NCI-H748 treated with DMSO at 0.1 percent for 48 hours (cell line): Measurements from ENCODE around the gene NINJ2.

Source experiments
- DNase-seq: peaks from one replicate; lab custom pipeline; 2025; lab: John Stamatoyannopoulos, UW

NINJ2 gene

DNA sequence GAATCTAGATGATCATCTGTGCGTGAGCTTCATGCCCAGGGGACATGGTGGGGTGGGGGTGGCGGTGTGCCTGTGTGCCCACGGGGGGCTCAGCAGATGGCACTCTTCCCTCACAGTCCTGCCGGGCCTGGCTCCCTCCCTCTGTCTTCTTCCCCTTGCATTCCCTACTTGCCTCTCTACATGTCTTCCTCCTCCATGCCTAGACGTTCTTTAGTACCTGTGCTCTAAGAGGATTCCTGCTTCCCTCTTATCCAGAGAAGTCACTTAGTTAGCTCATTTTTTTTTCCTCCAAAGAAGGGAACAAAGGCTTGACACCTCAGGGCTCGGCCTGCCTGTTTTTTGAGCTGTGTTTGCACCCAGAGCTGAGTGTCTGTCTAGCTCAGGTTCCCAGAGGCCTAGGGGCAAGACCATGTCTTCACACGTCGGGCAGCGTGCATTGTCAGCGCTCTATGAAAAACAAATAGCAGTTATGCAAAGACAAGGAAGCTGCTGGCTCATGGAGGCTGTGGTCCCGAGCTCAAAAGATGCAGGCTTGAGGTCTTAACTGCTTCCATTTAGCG, 48.8 kb downstream of the NINJ2 start:
- DNase-seq, result no peak

DNA sequence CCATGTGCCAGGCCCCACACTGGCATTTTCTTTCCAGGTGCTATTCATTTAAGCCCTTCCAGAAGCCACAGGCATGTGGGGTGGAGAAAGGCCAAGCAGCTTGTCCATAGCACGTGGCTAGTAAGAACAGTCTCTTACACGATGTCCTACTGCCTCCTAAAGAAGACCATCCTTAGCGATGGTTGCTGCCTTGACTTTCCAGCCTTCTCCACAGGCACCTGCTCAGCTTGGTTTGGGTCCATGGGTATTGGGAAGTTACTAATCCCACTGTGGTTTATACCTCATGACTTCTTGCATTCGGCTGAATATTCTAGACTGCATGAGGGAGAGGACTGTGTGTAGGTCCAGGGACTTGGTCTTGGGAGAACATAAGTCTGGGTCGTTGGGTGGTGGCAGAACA, 49.2 kb downstream of the NINJ2 start:
- DNase-seq, result no peak

- DNase-seq, result no peak
Observed at GRCh38 chr12:612886-613285, 50.4 kb downstream of the NINJ2 start.

GRCh38 chr12:612293-612692, 51.0 kb downstream of the NINJ2 start:
- no peak for DNase-seq

GRCh38 chr12:611721-612120, 51.5 kb downstream of the NINJ2 start:
- DNase-seq, result no peak

- no peak for DNase-seq
Observed at GRCh38 chr12:608921-609320, 54.3 kb downstream of the NINJ2 start.

- no peak for DNase-seq
Observed at GRCh38 chr12:608413-608812, 54.8 kb downstream of the NINJ2 start.

DNA sequence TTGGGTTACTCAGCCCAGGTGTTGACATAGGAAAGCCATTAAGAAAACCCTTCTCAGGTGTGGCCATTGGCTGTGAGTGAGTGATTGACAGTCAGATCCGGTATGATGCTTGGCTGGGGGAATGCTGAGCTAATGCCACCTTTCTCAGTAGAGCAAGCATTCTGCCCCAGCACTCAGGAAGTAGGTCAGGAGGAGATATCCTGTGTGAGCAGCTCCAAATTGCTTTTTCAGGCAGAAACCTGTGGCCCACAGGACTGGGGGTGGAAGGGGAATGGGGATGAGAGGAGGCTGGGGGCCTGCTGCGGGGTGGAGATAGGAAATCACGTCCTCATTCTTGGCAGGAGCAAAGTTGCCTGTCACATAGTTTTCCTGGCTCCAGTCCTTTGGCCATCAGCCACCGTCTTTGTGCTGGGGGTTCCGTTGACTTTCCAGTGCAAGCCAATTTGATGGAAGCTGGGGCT, 55.7 kb downstream of the NINJ2 start:
- no peak for DNase-seq

DNA sequence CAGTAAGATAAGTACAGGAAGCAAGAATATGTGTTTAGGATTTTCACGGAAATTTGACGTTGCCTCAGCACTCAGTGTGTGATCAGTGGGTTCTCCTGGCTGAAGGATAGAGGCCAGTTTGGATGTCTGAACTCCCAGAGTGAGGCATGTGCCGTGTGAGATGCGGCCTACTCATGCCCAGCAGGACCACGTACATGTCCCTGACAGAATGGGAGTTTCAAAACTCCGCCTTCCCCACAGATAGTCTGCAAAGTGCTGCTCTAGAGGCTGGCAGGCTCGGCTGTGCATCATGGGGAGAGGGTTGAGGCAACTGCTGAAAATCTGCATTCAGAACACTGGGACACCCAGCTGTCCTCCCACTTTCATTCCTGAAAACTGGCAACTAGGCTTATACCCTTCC, 58.3 kb downstream of the NINJ2 start:
- DNase-seq, result no peak

GRCh38 chr12:602700-603068, 60.6 kb downstream of the NINJ2 start:
- DNase-seq, result no peak

- DNase-seq, result no peak
Observed at GRCh38 chr12:601976-602699, 61.1 kb downstream of the NINJ2 start.

DNA sequence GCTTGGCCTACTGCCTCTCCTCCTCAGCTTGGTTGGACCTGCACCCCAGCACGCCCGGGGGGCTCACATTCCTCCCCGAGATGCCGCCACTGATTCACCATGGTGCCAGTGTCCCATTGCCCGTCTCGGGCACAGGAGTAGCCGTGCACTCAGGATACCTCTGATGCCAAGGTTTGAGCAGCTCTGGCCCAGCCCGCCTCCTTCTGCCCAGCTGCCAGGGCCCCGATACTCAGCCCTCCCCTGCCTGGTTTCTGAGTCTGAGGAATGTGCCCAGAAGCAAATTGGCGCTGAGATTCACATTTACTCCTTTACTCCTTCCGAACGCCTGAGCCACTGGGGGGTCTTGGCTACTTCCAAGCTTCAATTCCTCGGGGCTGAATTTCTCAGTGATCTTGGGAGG, 63.5 kb downstream of the NINJ2 start:
- DNase-seq, result no peak

GRCh38 chr12:597926-598568, 65.2 kb downstream of the NINJ2 start:
- DNase-seq, result no peak

DNA sequence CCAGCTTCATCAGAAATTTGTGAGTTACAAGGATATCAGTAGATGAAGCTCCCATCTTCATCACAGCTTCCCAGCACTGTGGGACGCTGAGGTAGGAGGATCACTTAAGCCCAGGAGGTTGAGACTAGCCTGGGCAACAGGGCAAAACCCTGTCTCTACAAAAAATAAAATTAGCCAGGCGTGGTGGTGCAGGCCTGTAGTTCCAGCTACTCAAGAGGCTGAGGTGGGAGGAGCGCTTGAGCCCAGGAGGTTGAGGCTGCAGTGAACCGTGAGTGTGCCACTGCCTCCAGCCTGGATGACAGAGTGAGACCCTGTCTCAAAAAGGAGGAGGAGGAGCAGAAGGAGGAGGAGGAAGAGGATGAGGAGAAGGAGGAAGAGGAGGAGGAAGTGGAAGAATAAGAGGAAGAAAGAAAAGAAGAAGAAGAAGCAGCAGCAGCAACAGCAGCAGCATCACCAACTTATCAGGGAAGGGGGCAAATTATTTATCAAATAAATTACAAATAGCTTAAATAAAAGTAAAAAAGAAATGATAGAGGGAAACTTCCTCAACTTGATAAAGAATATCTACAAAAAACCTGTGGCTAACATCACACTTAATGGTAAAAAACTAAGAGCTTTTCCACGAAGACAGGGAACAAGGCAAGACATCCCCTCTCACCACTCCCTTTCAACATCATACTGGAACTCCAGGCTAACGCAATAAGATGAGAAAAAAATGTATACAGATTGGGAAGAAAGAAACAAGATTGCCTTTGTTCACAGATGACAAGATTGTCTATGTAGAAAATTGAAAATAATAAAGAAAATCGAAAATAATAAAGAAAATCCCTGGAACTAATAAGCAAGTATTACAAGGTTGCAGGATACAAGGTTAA, 69.6 kb downstream of the NINJ2 start:
- no peak for DNase-seq

- no peak for DNase-seq
Observed at GRCh38 chr12:592024-592505, 71.2 kb downstream of the NINJ2 start.

DNA sequence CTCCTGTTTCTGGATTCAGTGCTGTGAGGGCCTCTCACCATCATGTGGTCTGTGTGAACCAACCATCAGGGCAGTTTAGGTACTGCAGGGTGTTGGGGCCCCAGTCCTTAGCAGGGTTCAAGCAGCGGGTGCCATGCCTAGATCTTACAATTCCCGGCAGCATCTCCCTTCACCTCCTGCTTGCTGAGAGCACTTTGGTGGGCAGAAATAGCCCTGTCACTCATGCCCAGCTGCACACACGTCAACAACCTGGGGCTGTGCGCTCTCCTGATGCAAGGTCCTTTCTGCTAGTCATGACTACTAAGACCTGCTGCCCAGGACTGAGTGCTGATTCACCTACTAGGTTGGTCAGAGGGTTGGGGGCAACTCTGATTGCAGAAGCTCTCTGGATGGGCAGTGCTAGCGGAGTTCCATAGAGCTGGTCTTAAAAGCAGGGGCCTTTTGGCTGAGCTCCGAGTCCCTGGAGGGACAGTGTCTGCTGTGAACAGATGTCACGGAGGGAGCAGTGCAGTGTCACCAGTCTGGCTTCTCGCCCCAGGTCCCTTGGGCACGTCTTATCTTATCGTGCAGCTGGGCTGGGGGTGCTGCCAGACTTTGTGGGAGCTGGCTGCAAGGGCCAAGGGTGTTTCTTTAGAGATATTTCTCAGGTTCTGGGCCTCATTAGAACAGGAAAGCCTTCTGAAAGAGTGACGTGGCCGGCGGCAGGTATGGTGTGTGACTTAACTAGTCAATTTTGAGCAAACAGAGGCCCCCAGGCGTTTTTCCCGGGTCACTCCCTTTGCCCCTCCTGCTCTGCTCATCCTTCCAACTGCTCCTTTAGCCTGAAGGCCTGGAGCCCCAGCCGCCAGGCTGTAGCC, 71.8 kb downstream of the NINJ2 start:
- no peak for DNase-seq

DNA sequence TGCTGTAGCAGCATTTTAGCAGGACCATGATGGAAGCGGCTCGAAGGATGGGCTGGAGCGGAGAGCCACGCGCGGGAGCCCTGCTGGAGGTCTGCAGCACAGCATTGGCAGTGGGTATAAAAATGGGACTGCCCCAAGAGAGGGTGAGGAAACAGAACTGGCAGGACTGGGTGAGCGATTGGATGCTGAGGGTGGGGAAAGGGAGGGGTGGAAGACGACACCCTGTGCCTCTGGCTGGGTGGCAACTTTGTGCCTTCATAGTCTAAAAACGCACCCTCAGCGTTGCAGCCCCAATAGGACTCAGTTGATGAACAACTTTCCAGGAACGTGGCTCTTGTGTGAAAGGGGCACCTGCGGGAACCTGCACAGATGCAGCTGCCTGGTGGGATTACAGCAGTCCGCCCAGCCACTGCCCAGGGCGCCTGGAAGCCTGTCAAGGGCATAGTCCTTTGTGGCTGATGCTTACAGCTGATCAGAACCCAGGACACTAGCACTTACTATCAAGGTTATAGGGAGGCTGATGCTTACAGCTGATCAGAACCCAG, 73.0 kb downstream of the NINJ2 start:
- DNase-seq, result no peak

GRCh38 chr12:588646-589045, 74.6 kb downstream of the NINJ2 start:
- no peak for DNase-seq

DNA sequence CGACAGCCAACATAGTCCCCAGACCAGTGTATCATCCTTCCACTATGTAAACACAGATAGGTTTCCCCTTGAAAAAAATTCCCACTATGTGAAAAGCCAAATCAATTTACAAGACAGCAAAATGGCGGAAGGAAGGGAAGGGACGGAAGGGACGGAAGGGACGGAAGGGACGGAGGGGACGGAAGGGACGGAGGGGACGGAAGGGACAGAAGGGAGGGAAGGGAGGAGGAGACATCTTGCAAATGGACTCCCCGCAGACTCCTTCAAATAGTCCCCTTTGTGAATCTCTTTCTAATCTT, 75.3 kb downstream of the NINJ2 start:
- no peak for DNase-seq

- DNase-seq, result no peak
Observed at GRCh38 chr12:587132-588023, 75.9 kb downstream of the NINJ2 start.
